ENCODE results near the gene SPN. TPM values are rescaled to one million over a fixed set of nuclear protein-coding genes. Genes with fewer than 3 reads are reported as not detected.

The SPN gene
- total RNA-seq, 2 donors from 2014 or later, result 1.3 to 2.0 TPM

GRCh38 chr16:29673501-29673900 is 10.5 kb downstream of the SPN start:
- Histone ChIP-seq H3K36me3 (replicated peaks in 1 of 2; ENCODE audit: insufficient read depth in 1 of 2, low read depth in 2 of 2) (no peaks in the 10 kb centered on the region), H3K9me3 (no peaks in the 10 kb centered on the region), H3K27ac (no peak overlapping the region), H3K4me1 (no peaks in the 10 kb centered on the region), H3K27me3 (no peaks in the 10 kb centered on the region), H3K4me3 (no peak overlapping the region)
- no peak for TF ChIP-seq CTCF (IDR thresholded peaks at IDR 0.05)
- TF ChIP-seq POLR2A (IDR thresholded peaks at IDR 0.05), result no peak
- no peak for ATAC-seq
- 93 to 94% methylated on average over 6 of the region's 6 CpGs for WGBS, 2 donors
- intact Hi-C loops (cut with DNase I), result no loop called here
- DNase-seq, result no peak

- H3K4me3 ChIP-seq, result no peak overlapping the region
- H3K36me3 ChIP-seq (replicated peaks in 1 of 2; ENCODE audit: insufficient read depth in 1 of 2, low read depth in 2 of 2), result no peaks in the 10 kb centered on the region
- no peak overlapping the region for H3K27ac ChIP-seq
- intact Hi-C loops (cut with DNase I), result no loop called here
- peak in 3 of 4 donors; percentile 24 to 34 (median 26) for DNase-seq
- no peaks in the 10 kb centered on the region for H3K27me3 ChIP-seq
- ATAC-seq, result peak; percentile 25
- H3K9me3 ChIP-seq, result no peaks in the 10 kb centered on the region
- 38 to 51% methylated on average over 13 of the region's 13 CpGs for WGBS, 2 donors
- no peaks in the 10 kb centered on the region for H3K4me1 ChIP-seq
- no peak for TF ChIP-seq CTCF (IDR thresholded peaks at IDR 0.05)
- no peak for TF ChIP-seq POLR2A (IDR thresholded peaks at IDR 0.05)
Measured at GRCh38 chr16:29674188-29674587, 11.1 kb downstream of the SPN start.

- Histone ChIP-seq H3K27ac (no peak overlapping the region), H3K36me3 (replicated peaks in 1 of 2; ENCODE audit: insufficient read depth in 1 of 2, low read depth in 2 of 2) (no peaks in the 10 kb centered on the region), H3K27me3 (no peaks in the 10 kb centered on the region), H3K9me3 (no peaks in the 10 kb centered on the region), H3K4me3 (no peak overlapping the region), H3K4me1 (peaks cover 11% of the 10 kb centered on the region)
- DNase-seq (peak in 1 of 4 donors; percentile 24), ATAC-seq (no peak)
- intact Hi-C loops (cut with DNase I), result no loop called here
- TF ChIP-seq POLR2A (IDR thresholded peaks at IDR 0.05), result no peak
- TF ChIP-seq CTCF (IDR thresholded peaks at IDR 0.05), result no peak
- 53 to 56% methylated on average over 3 of the region's 3 CpGs for WGBS, 2 donors
Measured at GRCh38 chr16:29675811-29676643, 13.0 kb downstream of the SPN start.

GRCh38 chr16:29676989-29677785 is 14.1 kb downstream of the SPN start:
- no peak for DNase-seq
- intact Hi-C loops (cut with DNase I), result no loop called here
- Histone ChIP-seq H3K36me3 (replicated peaks in 1 of 2; ENCODE audit: insufficient read depth in 1 of 2, low read depth in 2 of 2) (no peaks in the 10 kb centered on the region), H3K4me3 (no peak overlapping the region), H3K9me3 (no peaks in the 10 kb centered on the region), H3K27me3 (no peaks in the 10 kb centered on the region), H3K4me1 (peaks cover 11% of the 10 kb centered on the region), H3K27ac (no peak overlapping the region)
- WGBS, 2 donors, result 94 to 95% methylated on average over 21 to 23 of the region's 23 CpGs
- ATAC-seq, result no peak
- TF ChIP-seq CTCF (IDR thresholded peaks at IDR 0.05) (no peak), POLR2A (IDR thresholded peaks at IDR 0.05) (no peak)

All from body of pancreas (tissue), 4 donors.